Right renal pelvis (tissue), 4 donors: ENCODE results near the gene HOXC10. TPM values are rescaled to one million over a fixed set of nuclear protein-coding genes. Genes with fewer than 3 reads are reported as not detected.

ENCODE experiments used
- DNase-seq, 4 donors: peaks; one replicate each; pipeline ENCODE4 v3.0.0-alpha.2; 2013; ENCODE audit warnings: low read depth in 4 of 4, low spot score in 3 of 4, missing footprints in 1 of 4
- polyA plus RNA-seq, 4 donors: library from polyadenylated mRNA; unstranded; fragments of 120-200 nt; gene quantifications; one replicate each; pipeline ENCODE4 v1.2.1, GENCODE V29; 2013; ENCODE audit not compliant: insufficient read length in 4 of 4

The HOXC10 gene
- polyA plus RNA-seq, 4 donors, result 59.2 to 69.0 (median 63.7) TPM

- DNase-seq, result no peak
These were observed 34.5 kb upstream of the HOXC10 start for GRCh38 chr12:53950437-53950773.

- no peak for DNase-seq
These were observed 34.0 kb upstream of the HOXC10 start for GRCh38 chr12:53950789-53951576.

DNA sequence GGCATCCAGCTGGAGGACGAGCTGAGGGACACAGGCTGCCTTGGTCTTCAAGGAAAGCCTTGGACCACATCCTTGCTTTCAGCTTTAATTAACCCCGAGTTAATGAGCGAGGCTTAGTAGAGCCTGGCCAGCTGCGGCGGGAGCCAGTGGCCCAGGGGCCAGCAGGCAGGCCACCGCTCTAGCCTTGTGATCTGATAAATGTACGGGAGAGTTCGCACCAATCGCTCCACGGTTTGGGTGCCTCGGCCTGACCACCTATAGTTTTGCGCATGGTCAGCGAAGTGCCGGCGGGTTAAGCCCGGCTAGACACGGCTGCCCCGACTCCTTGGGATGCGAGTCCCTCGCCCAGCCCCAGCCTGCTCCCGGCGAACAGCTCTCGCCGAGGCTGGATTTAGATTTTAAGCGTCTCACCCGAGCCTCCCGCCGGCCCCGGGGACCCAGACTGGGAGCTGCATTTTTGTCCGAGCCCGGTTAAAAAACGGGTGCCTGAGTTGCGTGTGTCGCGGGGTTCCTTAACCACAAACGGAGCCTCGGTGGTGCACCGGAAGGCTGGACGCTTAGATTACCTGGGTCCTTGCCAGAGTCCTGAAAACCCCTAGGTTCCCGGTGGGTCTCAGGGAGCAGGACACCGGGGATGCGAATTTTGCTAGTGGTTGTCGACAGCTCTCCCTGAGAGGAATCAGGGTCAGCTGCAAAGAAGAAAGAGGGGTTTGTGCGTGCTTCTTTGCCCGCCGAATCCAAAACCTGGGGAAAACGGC is 33.2 kb upstream of the HOXC10 start:
- no peak for DNase-seq

DNA sequence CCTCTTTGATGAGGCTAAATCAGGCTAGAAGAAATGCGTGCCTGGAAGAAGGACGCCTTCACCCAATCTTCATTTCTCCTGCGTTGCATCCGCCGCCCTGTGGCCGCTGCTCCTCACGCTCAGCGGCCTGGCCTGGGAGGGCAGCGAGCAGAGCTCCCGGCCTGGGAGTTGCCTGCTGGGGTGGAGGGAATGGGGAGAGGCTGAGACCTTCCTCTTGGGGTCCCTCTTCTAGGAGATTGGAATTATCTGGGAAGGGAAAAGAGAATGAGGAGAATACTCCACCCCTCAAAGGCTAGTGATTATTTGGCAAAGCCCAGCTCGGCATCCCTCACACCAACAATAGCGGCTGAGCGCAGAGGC is 32.6 kb upstream of the HOXC10 start:
- DNase-seq, result no peak

- DNase-seq, result no peak
These were observed 31.8 kb upstream of the HOXC10 start for GRCh38 chr12:53952871-53953734.

DNA sequence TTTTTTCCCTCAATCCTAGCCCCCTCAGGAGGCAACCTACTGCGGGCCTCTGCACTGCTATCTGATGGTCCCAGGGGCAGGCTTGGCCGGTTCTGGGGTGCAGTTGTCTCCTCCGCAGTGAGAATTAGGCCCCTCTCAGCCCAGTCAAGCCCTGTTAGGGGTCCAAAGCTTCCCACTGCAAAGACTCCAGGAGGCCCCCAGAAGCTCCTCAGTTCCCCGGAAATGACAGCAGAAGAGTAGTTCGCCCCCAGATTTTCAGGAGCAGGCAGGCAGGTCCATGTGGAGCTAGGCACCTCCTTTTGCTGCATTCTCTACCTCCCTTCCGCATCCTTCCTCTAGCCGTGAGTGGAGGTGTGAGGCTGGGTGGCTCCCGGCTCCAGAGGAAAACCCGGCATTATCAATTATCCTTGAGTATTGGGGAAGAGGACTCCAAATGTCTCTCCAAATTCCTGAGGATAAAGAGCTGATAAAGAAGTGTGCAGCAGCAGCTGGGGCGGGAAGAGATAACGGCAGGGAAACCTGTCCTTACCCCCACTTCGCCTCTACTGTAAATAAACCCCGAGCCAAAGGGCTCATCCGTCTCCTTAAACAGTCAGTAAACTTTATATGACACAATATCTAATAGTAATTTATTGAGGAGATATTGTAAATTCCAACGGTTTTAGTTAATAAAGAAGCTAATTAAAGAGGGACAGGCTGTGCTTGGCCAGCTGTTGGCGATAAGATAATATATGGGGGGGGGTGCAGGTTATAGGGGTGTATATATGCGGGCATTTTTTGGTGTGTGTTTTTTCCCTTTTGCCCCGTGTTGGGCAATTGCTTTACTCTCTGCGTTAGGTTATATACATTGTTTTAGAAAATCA is 30.9 kb upstream of the HOXC10 start:
- DNase-seq, result no peak

GRCh38 chr12:53954694-53955035 is 30.3 kb upstream of the HOXC10 start, which contains the start of gene HOXC12:
Gene HOXC12, plus strand, starts transcription at chr12:53954903. Its CDS starts 27 bp downstream, at chr12:53954930.
- no peak for DNase-seq

DNA sequence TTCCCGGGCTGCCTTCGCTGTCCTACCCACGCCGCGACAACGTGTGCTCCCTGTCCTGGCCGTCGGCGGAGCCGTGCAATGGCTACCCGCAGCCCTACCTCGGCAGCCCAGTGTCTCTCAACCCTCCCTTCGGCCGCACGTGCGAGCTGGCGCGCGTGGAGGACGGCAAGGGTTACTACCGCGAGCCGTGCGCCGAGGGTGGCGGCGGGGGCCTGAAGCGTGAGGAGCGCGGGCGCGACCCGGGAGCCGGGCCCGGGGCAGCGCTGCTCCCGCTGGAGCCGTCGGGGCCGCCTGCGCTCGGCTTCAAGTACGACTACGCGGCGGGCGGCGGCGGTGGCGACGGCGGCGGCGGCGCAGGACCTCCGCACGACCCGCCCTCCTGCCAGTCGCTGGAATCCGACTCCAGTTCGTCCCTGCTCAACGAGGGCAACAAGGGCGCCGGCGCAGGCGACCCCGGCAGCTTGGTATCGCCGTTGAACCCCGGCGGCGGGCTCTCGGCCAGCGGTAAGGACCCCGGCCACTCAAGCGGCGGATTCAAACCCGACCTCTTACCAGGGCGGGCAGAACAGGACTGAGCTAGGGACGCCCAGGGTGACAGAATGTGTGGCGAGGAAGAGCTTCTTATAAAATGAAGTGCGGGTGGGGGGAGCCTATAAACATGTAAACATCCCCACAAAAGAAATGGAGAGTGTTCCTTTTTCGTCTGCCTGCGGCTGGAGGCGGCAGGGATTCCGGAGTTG is 29.7 kb upstream of the HOXC10 start:
- DNase-seq, result no peak

- no peak for DNase-seq
These were observed 29.1 kb upstream of the HOXC10 start for GRCh38 chr12:53955776-53956250.

GRCh38 chr12:53956251-53956887 is 28.6 kb upstream of the HOXC10 start:
- no peak for DNase-seq

DNA sequence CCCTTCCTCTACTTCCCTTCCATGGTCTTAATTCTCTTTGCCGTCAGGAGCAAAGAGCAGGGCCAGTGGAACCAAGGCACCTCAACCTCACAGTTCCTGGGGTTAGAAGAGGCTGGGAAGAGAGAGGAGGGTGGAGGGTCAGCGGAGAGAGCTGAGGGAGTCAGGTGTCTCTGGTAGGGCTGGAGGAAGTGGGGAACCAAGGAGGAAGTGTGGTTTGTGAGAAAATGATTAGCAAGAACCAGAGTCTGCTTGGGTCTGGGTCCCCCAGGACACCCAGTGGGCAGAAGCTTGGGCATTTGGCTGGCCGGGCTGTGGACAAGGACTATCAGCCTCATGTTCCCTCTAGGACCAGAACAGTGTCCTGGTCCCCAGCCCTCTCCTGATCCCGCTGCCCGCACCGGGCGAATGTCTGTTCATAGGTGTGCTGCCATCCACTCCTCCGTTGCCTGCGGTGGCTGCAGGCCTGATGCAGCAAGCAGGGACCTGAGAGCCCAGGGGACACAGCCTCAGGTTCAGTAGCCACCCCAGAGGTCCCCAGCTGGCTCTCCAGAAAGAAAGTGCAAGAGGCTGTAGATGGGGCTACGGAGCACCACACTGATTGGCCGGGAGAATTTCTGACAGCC is 27.9 kb upstream of the HOXC10 start:
- DNase-seq, result no peak

GRCh38 chr12:53958128-53958527 is 26.8 kb upstream of the HOXC10 start:
- no peak for DNase-seq

GRCh38 chr12:53959314-53959713 is 25.6 kb upstream of the HOXC10 start:
- DNase-seq, result no peak

- no peak for DNase-seq
These were observed 24.5 kb upstream of the HOXC10 start for GRCh38 chr12:53960187-53961024.

- no peak for DNase-seq
These were observed 23.8 kb upstream of the HOXC10 start for GRCh38 chr12:53961025-53961761.

GRCh38 chr12:53963005-53963404 is 21.9 kb upstream of the HOXC10 start:
- DNase-seq, result no peak
